CD4-positive, alpha-beta T cell treated with Interleukin-6 at 100 ng/mL for 8 hours (primary cell): ENCODE measurements around the gene CTSF.
"Not testable (repeated sequence)": the region's sequence is repeated elsewhere in the genome, so short reads cannot be mapped to it uniquely, and the experiment has no call there.

ENCODE experiments used
- DNase-seq: peaks from one replicate; pipeline ENCODE4 v3.0.0-alpha.2; 2020; ENCODE audit warnings: mixed read lengths, low spot score

CTSF gene

GRCh38 chr11:66568124-66568916, at the start of gene CTSF:
Gene CTSF, minus strand, starts transcription at chr11:66568606. Its CDS starts 120 bp downstream, at chr11:66568486.
- peak; percentile 71 for DNase-seq

- DNase-seq: no peak
Observed at GRCh38 chr11:66617155-66617834, 48.9 kb upstream of the CTSF start.

GRCh38 chr11:66616379-66617154, 48.2 kb upstream of the CTSF start, which contains the start of gene RBM14:
Gene RBM14, plus strand, starts transcription at chr11:66616630. Its CDS starts 91 bp downstream, at chr11:66616721.
- peak; percentile 99 for DNase-seq

GRCh38 chr11:66614073-66614472, 45.7 kb upstream of the CTSF start:
- no peak for DNase-seq

GRCh38 chr11:66612458-66612857, 44.1 kb upstream of the CTSF start:
- no peak for DNase-seq

GRCh38 chr11:66609721-66610617, 41.6 kb upstream of the CTSF start:
- DNase-seq: no peak

- DNase-seq: no peak
Observed at GRCh38 chr11:66607126-66607834, 38.9 kb upstream of the CTSF start.

- DNase-seq: not testable (repeated sequence)
Observed at GRCh38 chr11:66606608-66607007, 38.2 kb upstream of the CTSF start.

- no peak for DNase-seq
Observed at GRCh38 chr11:66604155-66604554, 35.7 kb upstream of the CTSF start.

GRCh38 chr11:66603072-66603471, 34.7 kb upstream of the CTSF start:
- DNase-seq: no peak

- no peak for DNase-seq
Observed at GRCh38 chr11:66600631-66601233, 32.3 kb upstream of the CTSF start.

- no peak for DNase-seq
Observed at GRCh38 chr11:66600219-66600618, 31.8 kb upstream of the CTSF start.

GRCh38 chr11:66598993-66599392, 30.6 kb upstream of the CTSF start:
- no peak for DNase-seq

GRCh38 chr11:66595245-66595904, 27.0 kb upstream of the CTSF start:
- no peak for DNase-seq

GRCh38 chr11:66593650-66594049, 25.2 kb upstream of the CTSF start:
- DNase-seq: no peak

- DNase-seq: no peak
Observed at GRCh38 chr11:66593303-66593635, 24.9 kb upstream of the CTSF start.

GRCh38 chr11:66592457-66593302, 24.3 kb upstream of the CTSF start, which contains the start of the genes CCDC87 and CCS:
Gene CCDC87, minus strand, starts transcription at chr11:66593063. Its CDS starts 48 bp downstream, at chr11:66593015.
Gene CCS, plus strand, starts transcription at chr11:66593185. Its CDS starts 77 bp downstream, at chr11:66593262.
- peak; percentile 98 for DNase-seq

- DNase-seq: no peak
Observed at GRCh38 chr11:66591175-66591574, 22.8 kb upstream of the CTSF start.
